GM19324 (cell line): Measurements from ENCODE around the gene IREB2.
A peak's percentile ranks its signal among the peaks of the same experiment; 100 is the strongest.
"Not testable (repeated sequence)": the region's sequence is repeated elsewhere in the genome, so short reads cannot be mapped to it uniquely, and the experiment has no call there.

Experiments used
- ATAC-seq: cut with Tn5 transposase; IDR thresholded peaks from one replicate; pipeline ENCODE4 v1.9.1; 2021; ENCODE audit warnings: mild to moderate bottlenecking, moderate library complexity; ENCODE audit not compliant: unreplicated experiment, low FRiP score

IREB2 gene

GRCh38 chr15:78461171-78461888, 23.3 kb downstream of the IREB2 start:
- ATAC-seq = no peak

GRCh38 chr15:78469031-78469430, 31.0 kb downstream of the IREB2 start:
- ATAC-seq = no peak

- ATAC-seq = no peak
These were observed 39.3 kb downstream of the IREB2 start for GRCh38 chr15:78477295-78477694.

- ATAC-seq = no peak
These were observed 41.6 kb downstream of the IREB2 start for GRCh38 chr15:78479650-78480049.

GRCh38 chr15:78481917-78482316, 43.9 kb downstream of the IREB2 start:
- no peak for ATAC-seq

DNA sequence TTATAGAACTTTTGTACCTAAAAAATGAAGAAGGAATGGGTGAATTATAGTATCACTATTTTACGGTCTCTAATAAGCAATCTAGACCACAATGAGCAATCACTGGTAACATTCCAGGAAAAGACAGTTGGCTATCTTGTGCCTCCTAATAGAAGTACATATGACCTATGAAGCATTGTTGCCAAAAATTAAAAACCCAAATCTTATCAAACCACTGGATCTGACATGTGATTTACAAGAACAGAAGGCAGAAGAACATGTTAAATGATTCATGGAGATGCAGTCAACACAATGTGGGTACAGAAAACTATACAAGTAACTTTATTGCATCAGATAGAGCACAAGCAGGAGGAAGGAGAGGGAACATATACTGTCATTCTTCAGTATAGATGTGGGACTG, 54.9 kb downstream of the IREB2 start:
- no peak for ATAC-seq

GRCh38 chr15:78501857-78502256, 63.8 kb downstream of the IREB2 start:
- ATAC-seq = no peak

DNA sequence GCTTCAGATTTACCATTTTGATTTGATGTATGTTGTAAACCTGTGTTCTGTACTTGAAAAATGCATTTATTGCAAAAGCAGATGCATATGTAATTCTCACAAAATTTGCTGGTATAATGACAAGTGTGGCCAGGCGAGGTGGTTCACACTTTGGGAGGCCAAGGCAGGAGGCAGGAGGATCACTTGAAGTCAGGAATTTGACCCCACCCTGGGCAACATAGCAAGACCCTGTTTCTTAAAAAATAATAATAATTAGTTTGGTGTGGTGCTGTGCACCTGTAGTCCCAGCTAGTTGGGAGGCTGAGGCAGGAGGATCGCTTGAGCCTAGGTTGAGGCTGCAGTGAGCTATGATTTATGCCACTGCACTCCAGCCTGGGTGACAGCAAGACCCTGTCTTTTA, 64.6 kb downstream of the IREB2 start:
- no peak for ATAC-seq

DNA sequence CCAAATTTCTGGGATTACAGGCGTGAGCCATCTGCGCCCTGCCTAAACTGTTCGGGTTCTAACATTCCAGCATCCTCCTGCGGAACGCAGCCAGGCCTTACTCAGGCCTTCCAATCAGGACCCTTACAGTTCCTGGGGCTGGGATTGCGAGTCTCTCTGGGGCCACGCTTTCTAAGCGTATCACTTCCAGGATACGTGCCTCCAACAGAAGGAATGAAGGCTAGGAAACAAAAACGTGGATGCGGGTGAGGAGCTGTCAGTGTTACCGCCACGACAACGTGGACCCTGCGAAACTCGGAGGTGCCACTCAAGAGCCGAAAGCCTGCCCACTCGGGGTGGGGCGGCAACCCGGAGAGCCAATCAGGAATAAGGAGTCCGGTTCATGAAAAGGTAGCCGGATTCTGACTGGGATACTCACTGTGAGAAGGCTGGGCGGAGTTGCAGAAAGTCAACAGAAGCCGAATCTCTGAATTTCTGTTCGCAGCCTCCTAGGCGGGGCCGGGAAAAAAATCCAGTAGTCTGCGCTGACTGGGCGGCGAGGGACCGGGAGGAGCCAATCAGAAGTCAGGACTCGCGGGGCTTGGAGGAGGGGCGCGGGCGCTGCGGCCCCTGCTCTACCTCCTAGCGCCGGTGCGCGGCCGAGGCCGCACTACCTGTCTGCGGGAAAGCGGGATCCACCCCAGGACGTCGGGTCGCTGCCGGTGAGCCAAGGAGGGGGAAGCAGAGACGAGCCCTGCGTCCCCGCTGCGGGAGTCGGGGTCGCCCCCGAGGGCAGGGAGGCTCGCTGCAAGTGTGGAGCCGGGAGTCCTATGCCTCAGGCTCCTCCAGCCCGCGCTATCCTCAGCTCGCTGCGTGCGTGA, 69.2 kb downstream of the IREB2 start, which contains the start of gene HYKK:
HYKK (plus strand) TSS at position 607 of the 860 bp plus-strand sequence. CDS start 5,512 bp downstream, outside the sequence.
- peak; percentile 89 for ATAC-seq

- peak; percentile 28 for ATAC-seq
These were observed 69.8 kb downstream of the IREB2 start for GRCh38 chr15:78507831-78508160.

DNA sequence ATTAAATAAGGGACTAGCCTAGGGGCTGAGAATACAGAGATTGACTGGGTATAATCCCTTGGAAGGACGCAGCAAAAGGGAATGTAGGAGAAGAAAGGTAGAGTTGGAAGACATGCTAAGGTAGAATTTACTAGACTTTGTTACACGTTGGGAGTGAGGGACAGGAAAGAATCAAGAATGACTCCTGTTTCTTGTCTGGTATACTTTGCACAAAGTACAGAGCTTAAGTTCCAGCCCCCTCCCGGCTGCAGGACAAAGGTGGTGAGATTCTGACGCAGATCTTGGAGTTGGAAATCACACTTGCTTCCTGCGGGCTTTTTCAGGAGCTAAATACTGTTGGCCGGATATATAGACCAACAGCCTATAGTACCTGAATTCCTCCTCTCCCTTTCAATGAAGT, 70.3 kb downstream of the IREB2 start:
- ATAC-seq = no peak

GRCh38 chr15:78509726-78510312, 71.8 kb downstream of the IREB2 start:
- ATAC-seq = no peak

- ATAC-seq = not testable (repeated sequence)
These were observed 82.0 kb downstream of the IREB2 start for GRCh38 chr15:78520035-78520434.

- no peak for ATAC-seq
These were observed 86.2 kb downstream of the IREB2 start for GRCh38 chr15:78524230-78524629.

- ATAC-seq = no peak
These were observed 89.3 kb downstream of the IREB2 start for GRCh38 chr15:78527325-78527724.

DNA sequence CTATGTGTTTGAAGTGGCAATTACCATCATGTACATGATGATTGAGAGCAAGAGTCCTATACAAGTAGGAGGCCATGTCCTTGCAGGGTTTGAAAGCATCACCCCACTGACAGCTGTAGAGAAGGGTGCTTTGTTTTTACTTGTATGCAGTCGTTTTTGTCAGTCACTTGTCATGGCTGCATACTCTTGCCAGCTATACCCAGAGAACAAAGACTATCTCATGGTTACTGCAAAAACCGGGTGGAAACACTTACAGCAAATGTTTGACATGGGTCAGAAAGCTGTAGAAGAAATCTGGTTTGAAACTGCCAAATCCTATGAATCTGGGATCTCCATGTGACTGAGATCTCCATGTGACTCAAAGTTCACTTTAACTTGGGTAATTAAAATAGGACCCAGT, 95.3 kb downstream of the IREB2 start:
- ATAC-seq = no peak

- no peak for ATAC-seq
These were observed 98.1 kb downstream of the IREB2 start for GRCh38 chr15:78536134-78536533.

DNA sequence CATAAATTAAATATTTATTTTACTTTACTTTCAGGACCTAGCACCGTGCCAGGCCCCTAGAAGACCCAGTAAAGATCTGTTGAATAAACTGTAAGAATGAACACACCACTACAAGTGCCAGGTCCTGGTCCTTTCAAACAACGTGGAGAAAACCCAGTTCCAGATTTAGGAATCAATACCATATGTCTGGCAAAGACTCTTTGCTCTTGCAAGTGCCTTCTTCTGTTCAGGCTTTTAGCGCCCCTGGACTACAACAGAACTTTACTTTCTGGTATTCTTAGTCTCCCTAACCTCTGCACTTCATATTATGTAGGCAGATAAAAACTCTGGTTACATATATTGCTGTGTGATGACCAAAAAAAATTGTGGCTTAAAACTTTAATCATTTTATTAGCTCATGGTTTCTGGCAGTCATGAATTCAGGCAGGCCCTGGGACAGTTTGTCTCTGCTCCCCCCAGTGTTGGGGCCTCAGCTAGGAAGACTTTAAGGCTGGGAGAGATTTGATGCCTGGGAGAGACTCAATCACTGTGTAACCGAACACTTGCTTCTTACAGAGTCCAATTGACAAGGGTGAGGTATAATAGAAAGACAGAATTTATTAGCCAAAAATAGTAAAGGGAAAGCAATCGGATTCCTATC, 99.4 kb downstream of the IREB2 start:
- ATAC-seq = no peak

GRCh38 chr15:78538358-78538757, 100.3 kb downstream of the IREB2 start:
- ATAC-seq = no peak

DNA sequence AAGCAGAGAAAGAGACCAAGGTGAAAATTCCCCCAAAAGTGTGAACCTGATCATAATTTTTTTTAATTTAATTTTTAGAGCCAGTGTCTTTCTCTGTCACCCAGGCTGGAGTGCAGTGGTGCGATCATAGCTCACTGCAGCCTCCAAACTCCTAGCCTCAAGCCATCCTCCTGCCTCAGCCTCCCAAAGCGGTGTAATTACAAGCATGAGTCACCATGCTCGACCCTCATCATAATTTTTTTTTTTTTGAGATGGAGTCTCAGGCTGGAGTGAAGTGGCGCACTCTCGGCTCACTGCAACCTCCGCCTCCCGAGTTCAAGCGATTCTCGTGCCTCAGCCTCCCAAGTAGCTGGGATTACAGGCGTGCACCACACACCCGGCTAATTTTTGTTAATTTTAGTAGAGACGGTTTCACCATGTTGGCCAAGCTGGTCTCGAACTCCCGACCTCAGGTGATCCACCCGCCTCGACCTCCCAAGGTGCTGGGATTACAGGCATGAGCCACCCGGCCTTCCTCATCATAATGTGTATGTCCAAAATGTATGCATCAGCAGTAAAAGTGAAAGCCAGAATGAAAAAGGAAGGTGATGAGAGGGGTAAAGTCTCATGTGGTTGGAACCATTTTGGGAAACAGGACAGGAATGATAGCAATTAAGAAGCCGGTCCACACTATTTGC, 101.6 kb downstream of the IREB2 start:
- ATAC-seq = not testable (repeated sequence)
